LHCN-M2 (cell line): ENCODE measurements around the gene CCDC192. TPM values are rescaled to one million over a fixed set of nuclear protein-coding genes. Genes with fewer than 3 reads are reported as not detected.
A peak's percentile ranks its signal among the peaks of the same experiment; 100 is the strongest.

Experiments
- DNase-seq: peaks from one replicate; pipeline ENCODE4 v3.0.0-alpha.2; 2012; ENCODE audit warnings: low read depth
- total RNA-seq: library from RNA; depleted of rRNA; stranded (reverse); fragments of >200 nt; gene quantifications from 2 replicates; pipeline ENCODE4 v1.2.3, GENCODE V29; 2014

CCDC192 gene
- total RNA-seq, 1 experiment from 2014 or later, result not detected

DNA sequence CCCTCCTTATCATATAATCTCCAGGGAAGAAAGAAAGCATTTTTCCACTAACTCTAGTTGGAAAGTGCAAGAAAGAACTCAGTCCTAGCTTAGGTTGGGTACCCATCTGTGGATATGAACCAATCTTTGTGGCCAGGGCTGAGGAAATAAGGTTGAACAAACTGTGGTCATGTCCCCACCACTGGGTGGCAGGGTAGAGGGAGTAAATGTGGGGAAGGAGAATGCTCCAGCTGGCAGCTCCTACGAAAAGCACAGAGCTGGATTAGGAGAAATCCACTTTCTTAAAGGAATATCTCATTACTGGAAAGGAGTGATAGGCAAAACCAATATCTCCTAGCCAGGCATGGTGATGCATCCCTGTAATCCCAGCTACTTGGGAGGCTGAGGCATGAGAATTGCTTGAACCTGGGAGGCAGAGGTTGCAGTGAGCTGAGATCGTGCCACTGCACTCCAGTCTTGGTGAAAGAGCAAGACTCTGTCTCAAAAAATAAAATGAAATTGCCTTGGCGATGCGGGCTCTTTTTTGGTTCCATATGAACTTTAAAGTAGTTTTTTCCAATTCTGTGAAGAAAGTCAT is 175.1 kb downstream of the CCDC192 start:
- peak; percentile 69 for DNase-seq

DNA sequence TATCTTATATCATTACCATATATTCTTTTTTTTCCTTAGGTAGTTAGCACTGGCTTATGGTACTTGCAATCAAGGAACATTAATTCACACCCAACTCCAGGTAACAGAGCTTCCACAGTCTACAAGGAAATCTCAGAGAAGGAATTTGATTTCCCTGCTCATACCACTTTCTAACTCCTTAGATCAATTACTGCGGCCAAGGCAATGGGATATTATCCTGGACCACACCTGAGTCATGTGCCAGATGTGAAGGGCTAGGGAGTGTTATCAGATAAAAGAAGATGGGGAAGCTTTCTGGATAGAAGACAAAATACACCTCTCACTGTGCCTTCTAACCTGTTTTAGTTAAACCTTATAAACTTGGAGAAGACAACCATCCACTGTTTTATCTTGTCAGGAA is 181.2 kb downstream of the CCDC192 start:
- DNase-seq, result no peak

DNA sequence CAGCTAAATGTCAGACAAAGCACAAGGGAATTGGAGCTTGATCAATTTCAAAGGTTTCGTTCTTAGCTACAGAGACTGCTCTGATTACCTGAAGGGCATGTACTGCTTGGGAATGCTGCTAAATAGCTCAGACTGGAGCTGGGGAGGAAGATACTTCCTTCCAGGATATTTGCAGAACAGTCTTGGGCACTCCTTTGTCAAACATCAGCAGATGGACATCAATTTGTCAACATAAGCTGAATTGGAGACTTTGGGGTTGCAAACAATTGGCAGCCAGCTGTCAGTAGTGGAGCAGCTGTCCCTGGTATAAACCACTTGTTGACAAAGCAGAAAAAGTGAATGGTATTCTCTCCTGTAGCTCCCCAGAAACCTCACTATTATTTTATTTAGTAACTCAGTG is 182.0 kb downstream of the CCDC192 start:
- peak; percentile 94 for DNase-seq

DNA sequence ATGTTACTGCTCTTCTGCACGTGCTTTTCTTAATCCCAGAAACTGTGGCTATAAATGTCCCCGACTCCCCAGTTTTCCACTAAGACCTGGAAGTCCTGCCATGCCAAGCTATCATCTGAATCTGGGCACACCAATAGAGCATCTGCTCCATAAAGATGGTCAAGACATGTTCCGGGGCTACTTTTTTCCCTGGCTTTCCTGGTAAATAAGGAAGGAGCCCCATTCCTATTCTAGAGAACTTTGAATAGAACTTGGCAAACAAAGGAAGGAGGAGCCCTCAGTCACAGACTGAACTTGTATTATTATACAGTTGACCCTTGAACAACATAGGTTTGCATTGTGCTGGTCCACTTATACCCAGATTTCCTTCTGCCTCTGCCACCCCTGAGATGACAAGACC is 182.9 kb downstream of the CCDC192 start:
- DNase-seq, result no peak

DNA sequence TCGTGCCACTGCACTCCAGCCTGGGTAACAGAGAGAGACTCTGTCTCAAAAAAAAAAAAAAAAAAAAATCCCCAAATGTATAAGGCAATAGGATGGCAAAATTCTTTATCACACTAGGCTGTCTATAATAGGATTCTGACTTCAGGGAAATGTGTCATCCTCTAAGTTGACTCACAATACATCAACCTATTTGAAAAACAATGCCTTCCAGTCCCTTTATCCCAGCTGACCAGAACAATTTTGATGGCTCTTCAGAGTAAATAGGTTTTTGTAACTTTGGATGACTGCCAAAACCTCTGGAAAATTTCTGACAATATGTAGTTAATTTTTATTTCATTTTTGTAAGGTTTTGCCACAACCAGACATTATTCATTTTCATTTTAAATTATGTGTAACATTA is 184.1 kb downstream of the CCDC192 start:
- DNase-seq, result peak; percentile 70

DNA sequence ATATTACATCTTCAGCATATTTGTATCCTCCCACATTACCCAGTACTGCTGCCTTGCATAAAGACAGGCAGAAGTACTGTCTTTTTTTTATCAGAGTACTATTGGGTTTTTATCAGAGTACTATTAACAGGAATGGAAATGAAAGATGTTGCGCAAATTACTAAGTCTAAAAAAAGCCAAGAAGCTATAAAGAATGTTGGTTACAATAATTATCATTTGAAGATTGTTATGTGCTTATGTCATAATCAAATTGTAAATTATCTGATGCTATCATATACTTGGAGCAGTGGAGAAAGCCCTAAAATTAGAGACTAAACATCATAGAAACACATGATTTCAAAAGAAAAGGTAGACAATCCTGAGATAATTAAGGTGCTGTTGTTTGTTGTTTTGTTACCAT is 188.8 kb downstream of the CCDC192 start:
- DNase-seq, result no peak

DNA sequence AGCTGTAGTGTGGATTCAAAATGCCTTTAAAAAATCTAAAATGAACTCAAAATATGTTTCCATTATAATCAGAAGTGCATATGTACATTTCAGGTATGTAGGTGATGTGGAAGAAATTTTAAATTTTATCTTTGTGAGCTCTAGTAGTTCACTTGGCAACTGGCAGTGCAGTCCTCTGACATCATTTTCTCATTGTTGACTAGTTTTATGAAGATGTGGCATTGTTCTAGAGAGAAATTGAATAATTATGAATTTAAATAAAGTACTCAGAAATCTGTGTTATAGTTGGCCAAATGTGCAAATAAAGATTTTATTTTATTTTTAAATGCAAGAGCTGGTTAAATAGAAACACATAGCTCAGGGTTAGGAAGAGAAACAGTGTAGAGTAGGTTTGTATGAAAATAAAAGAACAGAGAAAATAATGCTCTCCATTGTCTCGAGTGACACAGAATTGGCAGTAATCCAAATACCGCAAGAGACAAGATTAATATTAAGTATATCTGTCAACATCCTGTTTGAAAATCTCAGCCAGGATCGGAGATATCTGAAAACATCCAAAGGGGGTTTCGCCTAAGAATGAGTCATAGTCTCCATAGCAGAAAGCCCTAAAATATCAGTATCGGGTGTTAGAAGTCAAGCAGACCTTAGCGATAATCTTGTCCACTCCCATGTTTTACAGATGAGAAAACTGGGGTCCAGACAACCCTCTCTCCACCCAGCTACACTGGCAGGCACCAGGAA is 189.4 kb downstream of the CCDC192 start:
- peak; percentile 80 for DNase-seq

DNA sequence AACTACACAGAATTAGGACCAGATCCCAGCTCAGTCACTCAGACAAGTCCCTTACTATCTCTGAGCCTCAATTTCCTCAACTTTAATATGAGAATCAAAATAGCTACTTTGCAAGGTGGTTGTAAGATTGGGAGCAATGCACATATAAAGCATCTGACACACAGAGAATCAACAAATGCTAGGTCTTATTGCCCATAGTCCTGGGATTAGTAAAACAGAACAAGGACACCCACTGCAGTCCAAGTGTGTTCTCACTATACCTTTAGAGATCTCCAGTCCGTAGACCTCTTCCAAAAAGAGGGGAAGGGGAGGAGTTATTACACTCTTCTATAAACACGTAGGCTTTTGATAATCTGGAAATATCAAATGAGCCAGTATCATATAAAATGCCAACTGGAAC is 190.0 kb downstream of the CCDC192 start:
- DNase-seq, result no peak

DNA sequence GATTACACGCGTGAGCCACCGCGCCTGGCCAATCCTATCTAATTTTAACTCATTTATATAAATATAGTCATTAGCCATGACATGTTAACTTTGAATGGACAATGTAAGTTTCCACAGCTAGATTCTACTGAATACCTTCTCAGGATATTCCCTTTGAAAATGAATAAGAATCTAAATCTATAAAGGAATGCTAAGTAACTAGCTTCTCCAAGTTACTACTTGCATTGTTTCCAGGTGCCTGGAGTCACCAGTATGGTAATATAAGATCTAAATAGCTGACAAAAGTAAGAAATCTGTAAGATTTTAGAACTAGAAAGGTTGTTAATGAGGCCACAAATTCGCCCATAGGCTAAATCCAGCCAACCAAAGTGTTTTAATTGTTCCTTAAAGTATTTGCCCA is 191.3 kb downstream of the CCDC192 start:
- DNase-seq, result no peak

DNA sequence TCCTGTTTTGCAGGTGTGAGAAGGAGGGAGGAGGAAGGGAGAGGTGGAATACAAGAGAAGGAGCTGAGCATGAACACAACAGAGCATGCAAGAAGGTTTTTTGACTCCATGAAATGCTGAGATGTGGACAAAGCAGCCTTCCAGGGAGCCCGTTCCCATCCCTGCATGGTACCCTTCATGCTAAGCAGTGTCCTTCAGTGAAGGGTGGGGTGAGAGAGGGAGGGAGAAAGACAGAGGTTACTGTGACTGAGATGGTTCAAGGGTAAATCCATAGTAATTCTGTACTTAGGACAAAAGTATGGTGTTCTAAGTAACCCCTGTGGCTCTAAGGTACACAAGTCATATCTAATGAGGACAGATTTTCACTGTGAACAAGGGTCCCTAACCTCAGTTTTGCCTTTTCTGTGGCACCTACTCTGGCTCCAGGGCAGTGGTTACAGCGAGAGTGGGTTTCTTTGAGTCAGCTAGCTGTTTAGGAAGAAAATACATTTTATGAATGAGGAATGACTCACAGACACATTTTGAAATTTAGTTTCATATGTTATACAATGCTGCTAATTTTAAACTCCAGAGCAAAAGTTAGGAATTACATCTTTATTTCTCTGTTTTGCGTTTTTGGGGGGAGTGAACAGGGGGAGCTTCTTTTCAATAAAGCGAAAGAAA is 195.5 kb downstream of the CCDC192 start:
- peak; percentile 26 for DNase-seq

DNA sequence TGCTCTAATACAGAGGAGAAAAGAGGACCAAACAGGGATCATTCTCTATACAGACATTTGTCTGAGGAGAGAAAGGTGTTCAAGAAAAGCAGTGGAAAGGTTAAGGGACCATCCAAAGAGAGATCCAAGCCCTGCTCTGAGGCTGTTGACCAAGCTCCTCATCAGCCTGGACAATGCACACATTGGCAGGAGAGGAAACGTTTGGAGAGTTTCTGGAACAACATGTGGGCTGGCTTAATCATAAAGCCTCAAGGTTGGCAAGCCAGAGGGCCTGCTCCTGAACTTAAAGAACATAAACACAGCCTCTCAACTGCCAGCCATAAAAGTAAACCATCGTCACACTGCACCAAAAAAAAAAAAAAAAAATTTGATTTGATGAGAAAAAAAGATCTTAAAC is 196.0 kb downstream of the CCDC192 start:
- no peak for DNase-seq

DNA sequence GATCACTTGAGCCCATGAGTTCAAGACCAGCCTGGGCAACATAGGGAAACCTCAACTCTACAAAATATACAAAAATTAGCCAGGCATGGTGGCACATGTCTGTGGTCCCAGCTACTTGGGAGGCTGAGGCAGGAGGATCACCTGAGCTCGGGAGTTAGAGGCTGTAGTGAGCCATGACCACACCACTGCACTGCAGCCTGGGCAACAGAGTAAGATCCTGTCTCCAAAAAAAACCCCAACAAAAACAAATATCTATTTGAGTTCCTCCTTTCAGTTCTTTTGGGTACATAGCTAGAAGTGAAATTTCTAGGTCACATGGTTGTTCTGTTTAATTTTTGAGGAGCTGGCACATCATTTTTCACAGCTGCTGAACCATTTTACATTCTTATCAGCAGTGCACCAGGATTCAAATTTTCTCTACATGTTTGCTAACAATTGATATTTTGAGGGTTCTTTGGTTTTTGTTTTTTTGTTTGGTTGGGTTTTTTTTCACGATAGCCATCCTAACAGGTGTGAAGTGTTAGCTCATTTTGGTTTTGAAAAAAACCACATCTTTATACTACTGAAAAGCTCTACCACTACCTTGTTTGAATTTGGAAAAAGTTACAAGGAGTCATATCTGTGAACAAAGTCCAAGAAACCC is 203.5 kb downstream of the CCDC192 start:
- DNase-seq, result no peak

DNA sequence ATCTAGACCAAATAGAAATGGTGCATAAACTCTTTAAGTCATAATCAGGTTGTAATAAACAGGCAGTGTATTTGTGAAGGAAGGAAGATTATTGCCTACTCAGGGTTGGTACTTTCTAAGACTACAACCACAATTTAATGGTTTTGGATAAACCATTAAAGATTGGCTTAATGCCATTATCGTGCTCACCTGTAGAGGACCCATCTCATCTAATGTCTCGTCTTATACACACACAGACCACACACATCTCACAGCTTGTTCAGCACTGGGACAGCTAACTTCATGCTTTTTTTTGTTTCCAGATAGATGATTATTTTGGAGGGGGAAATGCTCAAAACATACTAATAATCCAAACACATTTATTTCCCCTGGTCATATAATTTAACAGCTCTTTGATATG is 204.7 kb downstream of the CCDC192 start:
- no peak for DNase-seq

DNA sequence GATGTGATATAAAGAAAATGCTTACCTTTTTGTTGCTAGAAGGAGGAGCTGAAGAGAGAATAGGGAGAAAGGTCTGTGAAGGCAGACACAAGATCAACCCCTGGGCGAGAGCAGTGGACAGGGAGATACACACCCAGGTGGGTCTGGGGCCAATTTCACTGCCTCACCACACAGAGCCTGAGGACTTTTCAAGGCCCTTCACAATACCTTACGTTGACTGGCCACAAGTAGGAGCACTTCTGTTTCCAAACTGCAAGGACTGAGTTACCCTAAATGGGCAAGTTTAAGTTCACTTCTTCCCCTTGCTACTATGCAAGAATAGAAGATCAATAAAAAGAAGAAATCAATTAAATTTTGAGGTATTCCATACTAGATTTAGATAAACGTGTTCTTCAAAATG is 205.9 kb downstream of the CCDC192 start:
- DNase-seq, result peak; percentile 47

DNA sequence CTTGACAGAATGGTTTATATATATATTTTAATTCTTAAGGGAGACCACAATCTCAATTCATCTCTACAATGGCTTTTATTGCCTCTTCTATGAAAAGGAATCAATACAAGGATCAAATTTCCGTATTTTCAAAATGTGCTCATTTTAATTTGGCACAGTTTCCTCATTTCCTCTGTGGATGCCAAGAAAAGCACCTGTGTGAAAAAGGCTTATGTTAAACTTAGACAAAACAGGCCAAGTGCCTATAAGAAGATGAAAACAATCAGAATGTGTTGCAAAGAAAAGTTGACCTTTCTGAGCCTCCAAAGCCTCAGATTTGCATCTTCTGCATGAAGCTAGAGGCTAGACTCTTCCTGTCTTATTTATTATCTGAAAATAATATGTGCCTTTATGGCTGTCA is 206.6 kb downstream of the CCDC192 start:
- DNase-seq, result no peak

DNA sequence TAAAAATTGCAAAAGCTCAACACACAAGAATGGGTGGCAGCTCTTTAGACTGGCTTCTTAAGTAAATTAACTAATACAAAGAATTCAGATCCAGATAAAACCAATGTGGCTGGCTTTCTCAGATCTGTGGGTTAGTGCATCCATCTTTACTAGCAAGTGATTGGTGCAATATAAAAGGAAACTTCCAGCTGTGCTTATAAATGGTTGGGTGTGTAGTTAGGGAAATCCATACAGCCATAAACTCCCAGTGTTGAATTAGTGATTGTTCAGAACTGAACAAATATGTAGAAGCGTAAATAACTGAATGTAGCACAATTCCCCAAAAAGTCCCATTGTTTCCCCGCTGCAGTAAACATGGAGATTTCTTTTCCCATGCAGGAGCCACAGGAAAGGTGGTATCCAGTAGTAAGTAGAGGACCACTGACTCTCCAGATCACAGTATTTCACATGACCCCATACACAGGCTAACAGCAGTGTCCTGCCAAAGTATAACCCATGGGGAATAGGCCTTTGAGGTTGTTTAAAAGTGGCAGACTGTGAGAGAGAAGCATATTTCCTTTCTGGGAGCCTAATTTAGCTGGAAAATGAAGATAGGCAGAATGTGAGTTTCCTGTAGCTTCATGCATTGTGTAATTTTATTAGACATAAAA is 207.2 kb downstream of the CCDC192 start:
- no peak for DNase-seq

DNA sequence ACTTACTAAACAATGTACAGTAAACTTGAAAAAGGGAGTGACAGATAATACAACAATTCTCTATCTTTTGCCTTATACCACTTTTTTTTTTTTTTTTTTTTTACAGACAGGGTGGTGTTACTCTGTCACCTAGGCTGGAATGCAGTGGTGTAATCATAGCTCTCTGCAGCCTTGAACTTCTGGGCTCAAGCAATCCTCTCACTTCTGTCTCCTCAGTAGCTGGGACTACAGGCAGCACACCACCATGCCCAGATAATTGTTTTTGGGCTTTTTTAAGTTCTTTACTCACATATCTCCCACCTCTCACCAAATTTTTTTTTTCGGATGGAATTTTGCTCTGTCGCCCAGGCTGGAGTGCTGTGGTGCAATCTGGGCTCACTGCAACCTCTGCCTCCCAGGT is 208.4 kb downstream of the CCDC192 start:
- no peak for DNase-seq

DNA sequence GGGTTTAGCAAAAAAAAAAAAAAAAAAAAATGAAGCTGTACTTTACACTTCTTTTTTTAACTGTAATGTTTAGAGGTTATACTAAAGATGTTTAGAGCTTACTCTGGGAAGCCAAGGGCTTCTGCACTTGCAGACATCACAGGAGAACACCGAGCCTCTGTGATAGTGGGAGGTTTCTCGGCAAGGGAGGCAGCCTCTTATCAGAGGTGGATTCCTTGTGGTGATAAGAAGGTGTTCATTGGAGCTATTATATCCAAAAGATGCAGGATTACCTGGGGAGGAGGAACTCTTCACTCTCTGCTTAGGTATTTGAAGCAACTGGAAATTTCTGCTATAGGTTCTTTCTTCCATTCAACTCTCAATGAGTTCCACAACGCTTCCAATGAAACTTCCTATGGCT is 209.2 kb downstream of the CCDC192 start:
- DNase-seq, result no peak

DNA sequence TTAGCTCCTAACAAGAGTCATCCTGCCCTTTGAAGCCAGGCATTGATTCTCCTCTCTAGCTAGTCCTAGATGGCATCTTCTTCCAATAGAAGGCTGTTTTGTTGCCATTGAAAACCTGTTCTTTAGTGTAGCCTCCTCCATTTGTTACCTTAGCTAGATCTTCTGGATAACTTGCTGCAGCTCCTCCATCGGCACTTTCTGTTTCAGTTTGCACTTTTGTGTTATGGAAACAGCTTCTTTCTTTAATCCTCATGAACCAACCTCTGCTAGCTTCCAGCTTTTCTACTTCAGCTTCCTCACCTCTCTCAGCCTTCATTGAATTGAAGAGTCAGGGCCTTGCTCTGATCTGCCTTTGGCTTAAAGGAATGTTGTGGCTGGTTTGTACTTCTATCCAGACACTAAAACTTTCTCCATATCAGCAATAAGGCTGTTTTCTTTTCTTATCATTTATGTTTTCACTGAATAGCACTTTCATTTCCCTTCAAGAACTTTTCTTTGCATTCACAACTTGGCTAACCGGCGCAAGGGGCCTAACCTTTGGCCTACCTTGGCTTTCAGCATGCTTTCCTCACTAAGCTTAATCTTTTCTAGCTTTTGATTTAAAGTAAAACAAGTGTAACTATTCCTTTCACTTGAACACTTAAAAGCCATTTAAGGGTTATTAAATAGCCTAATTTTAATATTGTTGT is 213.8 kb downstream of the CCDC192 start:
- DNase-seq, result no peak

DNA sequence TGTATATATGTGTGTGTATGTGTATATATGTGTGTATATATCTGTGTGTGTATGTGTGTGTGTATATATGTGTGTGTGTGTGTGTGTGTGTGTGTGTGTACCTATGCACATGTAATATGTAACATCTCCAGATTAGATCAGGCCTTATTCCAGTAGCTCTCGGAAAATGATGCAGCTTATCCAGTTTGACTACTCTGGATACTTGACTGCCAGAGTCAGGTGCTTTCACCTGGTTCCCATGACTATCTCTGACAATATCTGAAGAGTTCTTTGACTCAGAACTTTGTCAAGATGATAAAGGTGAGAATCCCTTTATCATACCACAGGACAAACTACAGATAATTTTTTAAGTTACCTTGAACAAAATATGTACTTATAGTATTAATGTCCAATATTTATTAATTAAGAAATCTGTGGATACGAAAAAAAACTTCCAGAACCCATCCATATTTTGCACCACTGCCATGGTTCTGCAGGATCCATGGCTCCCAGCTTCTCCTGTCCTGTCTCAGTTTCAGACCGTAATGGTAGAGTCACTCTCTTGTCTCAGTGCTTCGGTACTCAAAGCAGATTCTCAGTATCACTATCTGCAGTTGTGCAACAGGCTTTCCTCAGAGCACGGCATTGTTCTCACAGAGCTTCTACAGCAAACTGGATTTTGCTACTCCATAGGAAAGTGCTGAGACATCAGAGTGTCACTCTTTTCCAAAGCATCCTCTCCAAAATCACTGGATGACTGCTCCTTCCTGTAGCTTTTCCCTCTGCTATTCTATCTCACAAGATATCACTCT is 216.0 kb downstream of the CCDC192 start:
- DNase-seq, result no peak

DNA sequence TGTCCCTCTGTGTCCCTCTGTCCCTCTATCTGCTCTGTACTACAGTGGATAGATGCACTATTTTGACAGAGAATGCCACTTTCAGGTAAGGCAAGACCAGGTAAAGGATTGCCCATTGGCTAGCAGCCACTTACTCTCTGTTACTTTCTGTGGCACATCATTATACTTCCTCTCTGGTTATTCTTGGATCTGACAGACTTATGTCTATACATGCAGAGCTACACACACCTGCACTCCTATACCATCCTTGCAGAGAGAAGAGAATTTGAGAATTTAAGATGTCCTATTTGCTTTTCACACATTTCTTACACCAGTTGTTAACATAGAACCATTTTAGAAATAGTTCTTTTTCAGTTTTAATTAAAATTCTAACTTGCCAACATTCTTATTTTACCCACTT is 216.6 kb downstream of the CCDC192 start:
- DNase-seq, result no peak
